GM10266 (cell line): Measurements from ENCODE around the gene DACT2.

Experiments used
- DNase-seq: peaks from one replicate; pipeline ENCODE4 v3.0.0; 2012; ENCODE audit errors: extremely low spot score
- CTCF ChIP-seq: IDR thresholded peaks from 2 replicates; pipeline ENCODE4 v1.5.1; 2012; ENCODE audit warnings: mild to moderate bottlenecking, low read depth; ENCODE audit not compliant: control insufficient read depth, insufficient read depth; ENCODE audit errors: missing control alignments

The DACT2 gene

GRCh38 chr6:168364793-168365421, 45.3 kb upstream of the DACT2 start:
- no peak for DNase-seq
- TF ChIP-seq CTCF: no peak

GRCh38 chr6:168363811-168364792, 44.5 kb upstream of the DACT2 start:
- no peak for TF ChIP-seq CTCF
- DNase-seq: no peak

- TF ChIP-seq CTCF: no peak
- no peak for DNase-seq
These were observed 43.7 kb upstream of the DACT2 start for GRCh38 chr6:168363302-168363701.

- no peak for DNase-seq
- TF ChIP-seq CTCF: no peak
These were observed 42.9 kb upstream of the DACT2 start for GRCh38 chr6:168362276-168362990.

GRCh38 chr6:168361766-168362165, 42.2 kb upstream of the DACT2 start:
- TF ChIP-seq CTCF: no peak
- DNase-seq: no peak

- TF ChIP-seq CTCF: no peak
- DNase-seq: no peak
These were observed 40.2 kb upstream of the DACT2 start for GRCh38 chr6:168359794-168360193.
